GM12864 (cell line): ENCODE data around the gene TEX50.

Experiments
- DNase-seq: peaks from one replicate; pipeline ENCODE4 v3.0.0-alpha.2; 2011; ENCODE audit warnings: low read depth
- H3K4me3 ChIP-seq: 2 replicates; pipeline ENCODE4 v1.5.1; 2011; ENCODE audit warnings: mild to moderate bottlenecking, low read depth, low read length, control low read depth
- CTCF ChIP-seq: IDR thresholded peaks from 2 replicates; pipeline ENCODE4 v1.5.1; 2011; ENCODE audit warnings: low read depth, mild to moderate bottlenecking, moderate library complexity, low read length, control low read depth, inconsistent platforms; ENCODE audit errors: missing control alignments

TEX50 gene

GRCh38 chr1:173646656-173647055, 11.5 kb downstream of the TEX50 start:
- TF ChIP-seq CTCF: no peak
- no peak for DNase-seq
- H3K4me3 ChIP-seq: no peak overlapping the region

GRCh38 chr1:173648880-173649605, 13.9 kb downstream of the TEX50 start:
- no peak for TF ChIP-seq CTCF
- no peak overlapping the region for H3K4me3 ChIP-seq
- no peak for DNase-seq

GRCh38 chr1:173660306-173660705, 25.2 kb downstream of the TEX50 start:
- TF ChIP-seq CTCF: no peak
- H3K4me3 ChIP-seq: no peak overlapping the region
- no peak for DNase-seq

- H3K4me3 ChIP-seq: no peak overlapping the region
- DNase-seq: no peak
- no peak for TF ChIP-seq CTCF
Observed at GRCh38 chr1:173661271-173661670, 26.1 kb downstream of the TEX50 start.

GRCh38 chr1:173661763-173662162, 26.6 kb downstream of the TEX50 start:
- H3K4me3 ChIP-seq: no peak overlapping the region
- no peak for DNase-seq
- TF ChIP-seq CTCF: no peak

GRCh38 chr1:173663159-173663558, 28.0 kb downstream of the TEX50 start:
- H3K4me3 ChIP-seq: no peak overlapping the region
- no peak for DNase-seq
- no peak for TF ChIP-seq CTCF

- no peak for DNase-seq
- TF ChIP-seq CTCF: no peak
- no peak overlapping the region for H3K4me3 ChIP-seq
Observed at GRCh38 chr1:173666646-173667045, 31.5 kb downstream of the TEX50 start.
